ENCODE results near the gene ZNF580. TPM values are rescaled to one million over a fixed set of nuclear protein-coding genes. Genes with fewer than 3 reads are reported as not detected.

Gene ZNF580
- total and polyA plus RNA-seq, 2 of the 13 experiments (the other 11 are each of a cell fraction or from before 2014, with no cell fraction given), result 4.4 to 6.0 TPM

GRCh38 chr19:55674841-55675660, 34.2 kb downstream of the ZNF580 start, which contains the start of gene EPN1 (continued):
- TF ChIP-seq ARID5B (CRISPR knock-in tag; IDR thresholded peaks at IDR 0.05), result peak; percentile 53
- TF ChIP-seq EP300 (IDR thresholded peaks at IDR 0.05; ENCODE audit: low read depth in 2 of 2, low read length in 2 of 2), result no peak
- TF ChIP-seq EP300 (CRISPR knock-in tag; IDR thresholded peaks at IDR 0.05; ENCODE audit: borderline replicate concordance), result no peak
- no peak for TF ChIP-seq KDM1A (CRISPR knock-in tag; IDR thresholded peaks at IDR 0.05)
- TF ChIP-seq SCMH1 (CRISPR knock-in tag; IDR thresholded peaks at IDR 0.05; ENCODE audit: borderline replicate concordance), result no peak
- TF ChIP-seq ZNF782 (CRISPR knock-in tag; IDR thresholded peaks at IDR 0.05; ENCODE audit: borderline replicate concordance), result no peak
- TF ChIP-seq ETV5 (CRISPR knock-in tag; IDR thresholded peaks at IDR 0.05; ENCODE audit: borderline replicate concordance), result peak; percentile 92
- no peak for TF ChIP-seq ATAD3A (CRISPR knock-in tag; IDR thresholded peaks at IDR 0.05)
- no peak for TF ChIP-seq MAF1 (CRISPR knock-in tag; IDR thresholded peaks at IDR 0.05; ENCODE audit: borderline replicate concordance)
- TF ChIP-seq ZNF235 (CRISPR knock-in tag; IDR thresholded peaks at IDR 0.05; ENCODE audit: borderline replicate concordance), result no peak
- no peak; the same call in 1 of the 2 replicates for TF ChIP-seq ZKSCAN8 (CRISPR knock-in tag; IDR thresholded peaks at IDR 0.05; ENCODE audit: borderline replicate concordance)
- TF ChIP-seq ZBTB40 (IDR thresholded peaks at IDR 0.05), result peak; percentile 91
- TF ChIP-seq ZBTB40 (CRISPR knock-in tag; IDR thresholded peaks at IDR 0.05), result peak; percentile 26; the same call in 1 of the 2 replicates
- no peak for TF ChIP-seq ZBTB7A (CRISPR knock-in tag; IDR thresholded peaks at IDR 0.05)
- no peak; the same call in 1 of the 2 replicates for TF ChIP-seq TARDBP (CRISPR knock-in tag; IDR thresholded peaks at IDR 0.05)
- no peak; the same call in 1 of the 2 replicates for TF ChIP-seq SMAD1 (CRISPR knock-in tag; IDR thresholded peaks at IDR 0.05; ENCODE audit: borderline replicate concordance, low read depth)
- TF ChIP-seq ZNF547 (CRISPR knock-in tag; IDR thresholded peaks at IDR 0.05), result peak; percentile 73
